HG03571 (cell line): ENCODE measurements around the gene METTL16.

Experiments
- ATAC-seq: cut with Tn5 transposase; IDR thresholded peaks from one replicate; pipeline ENCODE4 v1.9.1; 2021; ENCODE audit not compliant: unreplicated experiment

Gene METTL16

GRCh38 chr17:2368359-2368758 is 143.3 kb downstream of the METTL16 start:
- no peak for ATAC-seq

- no peak for ATAC-seq
Observed at GRCh38 chr17:2366747-2367494, 144.8 kb downstream of the METTL16 start.
